HepG2 (cell line): ENCODE results near the gene MYLK. TPM values are rescaled to one million over a fixed set of nuclear protein-coding genes. Genes with fewer than 3 reads are reported as not detected.

Source experiments
- ELF1 ChIP-seq: sonication (generic); formaldehyde crosslinking; IDR thresholded peaks from 2 replicates; pipeline ENCODE4 v1.4.0; 2020; ENCODE audit warnings: missing genetic modification reagents
- IRF1 ChIP-seq: sonication (generic); formaldehyde crosslinking; IDR thresholded peaks from 2 replicates; pipeline ENCODE4 v1.4.0; 2020; ENCODE audit warnings: low read depth, mild to moderate bottlenecking, missing genetic modification reagents
- IRF2 ChIP-seq: IDR thresholded peaks from 2 replicates; pipeline ENCODE4 v1.6.1; 2018; ENCODE audit warnings: missing genetic modification reagents, missing compliant biosample characterization
- KDM2A ChIP-seq: sonication (generic); formaldehyde crosslinking; IDR thresholded peaks from 2 replicates; pipeline ENCODE4 v1.4.0; 2020; ENCODE audit warnings: low read depth, missing genetic modification reagents, borderline replicate concordance
- KLF11 ChIP-seq: IDR thresholded peaks from 2 replicates; pipeline ENCODE4 v1.6.1; 2016; ENCODE audit warnings: missing compliant biosample characterization
- NAIF1 ChIP-seq: sonication (generic); formaldehyde crosslinking; IDR thresholded peaks from 2 replicates; pipeline ENCODE4 v1.5.0; 2020; ENCODE audit warnings: mild to moderate bottlenecking, missing genetic modification reagents, borderline replicate concordance
- NCOA2 ChIP-seq: sonication (generic); formaldehyde crosslinking; IDR thresholded peaks from 2 replicates; pipeline ENCODE4 v1.8.0; 2022; ENCODE audit warnings: inconsistent platforms
- PBX2 ChIP-seq: IDR thresholded peaks from 2 replicates; pipeline ENCODE4 v1.6.1; 2016; ENCODE audit warnings: control low read depth
- SMAD1 ChIP-seq: sonication (generic); formaldehyde crosslinking; IDR thresholded peaks from 2 replicates; pipeline ENCODE4 v1.4.0; 2020; ENCODE audit warnings: missing genetic modification reagents, low read depth, mild to moderate bottlenecking, borderline replicate concordance
- TFE3 ChIP-seq: IDR thresholded peaks from 2 replicates; pipeline ENCODE4 v1.6.1; 2016
- ZBTB37 ChIP-seq: sonication (generic); formaldehyde crosslinking; IDR thresholded peaks from 2 replicates; pipeline ENCODE4 v1.4.0; 2020; ENCODE audit warnings: mild to moderate bottlenecking, missing genetic modification reagents
- ZBTB46 ChIP-seq: sonication (generic); formaldehyde crosslinking; IDR thresholded peaks from 2 replicates; pipeline ENCODE4 v1.4.0; 2020; ENCODE audit warnings: mild to moderate bottlenecking, missing genetic modification reagents, borderline replicate concordance
- ZNF609 ChIP-seq: sonication (generic); formaldehyde crosslinking; IDR thresholded peaks from 2 replicates; pipeline ENCODE4 v1.4.0; 2020; ENCODE audit warnings: mild to moderate bottlenecking, missing genetic modification reagents, borderline replicate concordance
- ZNF740 ChIP-seq: sonication (generic); formaldehyde crosslinking; IDR thresholded peaks from 2 replicates; pipeline ENCODE4 v1.4.0; 2020; ENCODE audit warnings: missing genetic modification reagents
- ZNF839 ChIP-seq: sonication (generic); formaldehyde crosslinking; IDR thresholded peaks from 2 replicates; pipeline ENCODE4 v1.4.0; 2020; ENCODE audit warnings: missing genetic modification reagents, mild to moderate bottlenecking, borderline replicate concordance
- polyA plus RNA-seq, 8 experiments: library from polyadenylated mRNA; depleted of rRNA in 3 of 8; stranded (reverse) in 7 of 8; unstranded in 1 of 8; fragments of >200 nt; fragmentation: Illumina TruSeq in 4 of 8; extraction: Trizol in 4 of 8; gene quantifications; 2 replicates each; pipeline versions ENCODE4 v1.2.1 to v1.2.3, GENCODE V29; 2011 to 2016; ENCODE audit warnings: low read depth in 4 of 8, missing spikeins in 1 of 8, mixed read lengths in 1 of 8; ENCODE audit not compliant: insufficient read depth in 1 of 8
- total RNA-seq, 5 experiments: library from RNA; depleted of rRNA; stranded (reverse); fragments of >200 nt; fragmentation: Illumina TruSeq; extraction: Trizol; gene quantifications; 2 replicates each; pipeline ENCODE4 v1.2.3, GENCODE V29; 2016; ENCODE audit warnings: low read depth in 1 of 5

The MYLK gene
- total and polyA plus RNA-seq, 2 of the 13 experiments (the other 11 are each of a cell fraction or from before 2014, with no cell fraction given), result 10.6 to 34.9 TPM

- peak; percentile 53 for TF ChIP-seq IRF2 (CRISPR knock-in tag)
- TF ChIP-seq KDM2A (CRISPR knock-in tag), result peak; percentile 95
- peak; percentile 38; the same call in 1 of the 2 replicates for TF ChIP-seq ZNF609 (CRISPR knock-in tag)
- no peak; the same call in 1 of the 2 replicates for TF ChIP-seq KLF11
- TF ChIP-seq ELF1 (CRISPR knock-in tag), result peak; percentile 53; the same call in 1 of the 2 replicates
- peak; percentile 72 for TF ChIP-seq NAIF1
- TF ChIP-seq ZBTB46, result no peak
- TF ChIP-seq SMAD1 (CRISPR knock-in tag), result 0 out of 2 replicates have a peak, but pooled peaks have one; percentile 49
- no peak; the same call in 1 of the 2 replicates for TF ChIP-seq TFE3
- no peak for TF ChIP-seq ZNF839 (CRISPR knock-in tag)
- TF ChIP-seq ZBTB37 (CRISPR knock-in tag), result 0 out of 2 replicates have a peak, but pooled peaks have one; percentile 12
- TF ChIP-seq PBX2, result no peak
- no peak for TF ChIP-seq IRF1 (CRISPR knock-in tag)
- no peak for TF ChIP-seq ZNF740 (CRISPR knock-in tag)
- no peak for TF ChIP-seq NCOA2 (CRISPR knock-in tag)
Observed at GRCh38 chr3:123584988-123585937, 298.9 kb downstream of the MYLK start, which contains the start of gene HACD2 (continued).
